Activated CD8-positive, alpha-beta memory T cell treated with anti-CD3 and anti-CD28 coated beads, Interleukin-2, amount 50 U/mL, for 48 hours (primary cell): ENCODE data around the gene TMEM243.
A peak's percentile ranks its signal among the peaks of the same experiment; 100 is the strongest.

Experiments
- DNase-seq: peaks from one replicate; pipeline ENCODE4 v3.0.0-alpha.2; 2020

The TMEM243 gene

GRCh38 chr7:87155788-87156187 lies 63.7 kb downstream of the TMEM243 start:
- no peak for DNase-seq

GRCh38 chr7:87154569-87154968 lies 65.0 kb downstream of the TMEM243 start:
- DNase-seq, result no peak

GRCh38 chr7:87154166-87154565 lies 65.4 kb downstream of the TMEM243 start:
- DNase-seq, result no peak

- DNase-seq, result peak; percentile 70
These were observed 66.5 kb downstream of the TMEM243 start for GRCh38 chr7:87152897-87153641.

- DNase-seq, result peak; percentile 92
These were observed 67.2 kb downstream of the TMEM243 start, which contains the start of gene DMTF1 for GRCh38 chr7:87152112-87152896. Gene DMTF1, plus strand, starts transcription at chr7:87152453. Its CDS starts 12,489 bp downstream, at chr7:87164942.

GRCh38 chr7:87151729-87152111 lies 67.8 kb downstream of the TMEM243 start:
- no peak for DNase-seq

- no peak for DNase-seq
These were observed 68.4 kb downstream of the TMEM243 start for GRCh38 chr7:87151002-87151728.

GRCh38 chr7:87148332-87148955 lies 71.1 kb downstream of the TMEM243 start:
- DNase-seq, result no peak

GRCh38 chr7:87147500-87147899 lies 72.0 kb downstream of the TMEM243 start:
- DNase-seq, result no peak

GRCh38 chr7:87146740-87147386 lies 72.7 kb downstream of the TMEM243 start:
- DNase-seq, result no peak
